Thymus (tissue), 11 donors: ENCODE measurements around the gene VPS52. TPM values are rescaled to one million over a fixed set of nuclear protein-coding genes. Genes with fewer than 3 reads are reported as not detected.

Experiments used
- DNase-seq, 9 donors: peaks; one replicate each; pipeline ENCODE4 v3.0.0-alpha.2; 2013; ENCODE audit warnings: low spot score in 9 of 9, low read depth in 6 of 9, missing footprints in 1 of 9
- H3K27ac ChIP-seq, 2 donors: one replicate each; pipeline ENCODE4 v1.5.1; 2013; ENCODE audit warnings: control low read depth in 1 of 2, low read depth in 1 of 2, low read length in 1 of 2, mild to moderate bottlenecking in 1 of 2, moderate library complexity in 1 of 2
- H3K27me3 ChIP-seq, 2 donors: one replicate each; pipeline ENCODE4 v1.5.1; 2013; ENCODE audit warnings: low read length in 1 of 2; ENCODE audit not compliant: control insufficient read depth in 2 of 2, insufficient read depth in 1 of 2
- H3K36me3 ChIP-seq, 2 donors: one replicate each; pipeline ENCODE4 v1.5.1; 2013; ENCODE audit warnings: low read length in 1 of 2, mild to moderate bottlenecking in 1 of 2, moderate library complexity in 1 of 2; ENCODE audit not compliant: control insufficient read depth in 2 of 2, insufficient read depth in 2 of 2
- H3K4me1 ChIP-seq, 2 donors: one replicate each; pipeline ENCODE4 v1.5.1; 2013; ENCODE audit warnings: low read length in 2 of 2; ENCODE audit not compliant: control insufficient read depth in 2 of 2, insufficient read depth in 2 of 2
- H3K4me3 ChIP-seq, 2 donors: one replicate each; pipeline ENCODE4 v1.5.1; 2013; ENCODE audit warnings: low read length in 2 of 2, control low read depth in 1 of 2, mild to moderate bottlenecking in 1 of 2
- H3K9me3 ChIP-seq, 2 donors: one replicate each; pipeline ENCODE4 v1.5.1; 2013; ENCODE audit warnings: low read length in 1 of 2, mild to moderate bottlenecking in 1 of 2; ENCODE audit not compliant: control insufficient read depth in 2 of 2, insufficient read depth in 1 of 2
- WGBS: extraction: QIAGEN DNeasy Blood & Tissue Kit; methylation state at CpG from one replicate; pipeline ENCODE4 v1.1.7; 2013; 5-methylcytosine and 5-hydroxymethylcytosine counted together
- polyA plus RNA-seq: library from polyadenylated mRNA; stranded (reverse); fragments of 200-250 nt; gene quantifications from one replicate; pipeline ENCODE4 v1.2.3, GENCODE V29; 2013
- total RNA-seq: library from RNA; stranded (reverse); fragments of 120-200 nt; gene quantifications from one replicate; pipeline ENCODE4 v1.2.4, GENCODE V29; 2013
- donor health status: healthy.

The VPS52 gene
- total and polyA plus RNA-seq, 2 donors = 26.3 to 59.0 TPM

GRCh38 chr6:33205191-33206026, 66.3 kb downstream of the VPS52 start:
- Histone ChIP-seq H3K36me3 (peaks cover 23 to 37% of the 10 kb centered on the region in 2 donors), H3K27ac (peak overlapping the region in 1 of 2 donors; percentile 56), H3K4me3 (peak overlapping the region; percentile 70 to 86), H3K27me3 (peaks cover 0 to 13% of the 10 kb centered on the region in 2 donors), H3K4me1 (peaks cover 28 to 68% of the 10 kb centered on the region in 2 donors), H3K9me3 (no peaks in the 10 kb centered on the region)
- 62% methylated on average over 17 of the region's 17 CpGs for WGBS
- peak in 1 of 9 donors; percentile 51 for DNase-seq

- Histone ChIP-seq H3K9me3 (no peaks in the 10 kb centered on the region), H3K27ac (peak within 1 kb of the TSS; percentile 53 to 56), H3K27me3 (peaks cover 0 to 13% of the 10 kb centered on the region in 2 donors), H3K4me3 (peak within 1 kb of the TSS; percentile 70 to 86), H3K4me1 (peaks cover 28 to 70% of the 10 kb centered on the region in 2 donors), H3K36me3 (peaks cover 15 to 29% of the 10 kb centered on the region in 2 donors)
- under 1% methylated on average over 48 of the region's 48 CpGs for WGBS
- peak; percentile 79 to 95 (median 84) for DNase-seq
These were observed 67.1 kb downstream of the VPS52 start, which contains the start of gene HSD17B8 for GRCh38 chr6:33204415-33205190. Gene HSD17B8, plus strand, starts transcription at chr6:33204655. Its CDS starts 14 bp downstream, at chr6:33204669.

- Histone ChIP-seq H3K4me3 (peak overlapping the region; percentile 70 to 86), H3K27ac (peak overlapping the region in 1 of 2 donors; percentile 33), H3K4me1 (peaks cover 32 to 73% of the 10 kb centered on the region in 2 donors), H3K27me3 (peaks cover 0 to 13% of the 10 kb centered on the region in 2 donors), H3K36me3 (peaks cover 13 to 26% of the 10 kb centered on the region in 2 donors), H3K9me3 (no peaks in the 10 kb centered on the region)
- DNase-seq = no peak
- WGBS = 5% methylated on average over 4 of the region's 4 CpGs
These were observed 67.6 kb downstream of the VPS52 start for GRCh38 chr6:33204165-33204414.

GRCh38 chr6:33203443-33204164, 68.1 kb downstream of the VPS52 start:
- Histone ChIP-seq H3K4me3 (peak overlapping the region; percentile 70 to 86), H3K27me3 (peaks cover 0 to 13% of the 10 kb centered on the region in 2 donors), H3K9me3 (no peaks in the 10 kb centered on the region), H3K27ac (no peak overlapping the region), H3K4me1 (peaks cover 32 to 72% of the 10 kb centered on the region in 2 donors), H3K36me3 (peaks cover 13 to 26% of the 10 kb centered on the region in 2 donors)
- WGBS = 98% methylated on average over 7 of the region's 7 CpGs
- no peak for DNase-seq

GRCh38 chr6:33202799-33203198, 68.9 kb downstream of the VPS52 start:
- 96% methylated on average over 6 of the region's 6 CpGs for WGBS
- Histone ChIP-seq H3K27ac (no peak overlapping the region), H3K9me3 (no peaks in the 10 kb centered on the region), H3K4me3 (no peak overlapping the region), H3K4me1 (peaks cover 29 to 75% of the 10 kb centered on the region in 2 donors), H3K27me3 (peaks cover 0 to 9% of the 10 kb centered on the region in 2 donors), H3K36me3 (peaks cover 13 to 33% of the 10 kb centered on the region in 2 donors)
- no peak for DNase-seq

GRCh38 chr6:33201935-33202334, 69.7 kb downstream of the VPS52 start:
- no peak for DNase-seq
- Histone ChIP-seq H3K4me3 (no peak overlapping the region), H3K27ac (no peak overlapping the region), H3K27me3 (peaks cover 0 to 3% of the 10 kb centered on the region in 2 donors), H3K4me1 (peaks cover 25 to 70% of the 10 kb centered on the region in 2 donors), H3K36me3 (peaks cover 20 to 41% of the 10 kb centered on the region in 2 donors), H3K9me3 (no peaks in the 10 kb centered on the region)
- 96% methylated on average over 6 of the region's 6 CpGs for WGBS

- Histone ChIP-seq H3K4me1 (peaks cover 25 to 62% of the 10 kb centered on the region in 2 donors), H3K9me3 (no peaks in the 10 kb centered on the region), H3K27ac (peak overlapping the region; percentile 99), H3K36me3 (peaks cover 26 to 48% of the 10 kb centered on the region in 2 donors), H3K27me3 (no peaks in the 10 kb centered on the region), H3K4me3 (peak overlapping the region; percentile 70 to 89)
- DNase-seq = no peak
- 10% methylated on average over 14 of the region's 14 CpGs for WGBS
These were observed 70.5 kb downstream of the VPS52 start for GRCh38 chr6:33201147-33201545.
